Activated CD8-positive, alpha-beta memory T cell treated with anti-CD3 and anti-CD28 coated beads for 24 hours (primary cell): ENCODE measurements around the gene CNIH3.
"Not testable (repeated sequence)": the region's sequence is repeated elsewhere in the genome, so short reads cannot be mapped to it uniquely, and the experiment has no call there.

Source experiments
- DNase-seq: peaks from one replicate; pipeline ENCODE4 v3.0.0-alpha.2; 2020

CNIH3 gene

GRCh38 chr1:224615861-224616755, at the start of gene CNIH3:
Gene CNIH3, plus strand, starts transcription at chr1:224616317. Its CDS starts 858 bp downstream, at chr1:224617175.
- peak; percentile 74 for DNase-seq

- DNase-seq: not testable (repeated sequence)
These were observed 49.6 kb upstream of the CNIH3 start for GRCh38 chr1:224566492-224566891.

- DNase-seq: no peak
These were observed 46.8 kb upstream of the CNIH3 start for GRCh38 chr1:224569276-224569675.

- not testable (repeated sequence) for DNase-seq
These were observed 44.1 kb upstream of the CNIH3 start for GRCh38 chr1:224571975-224572374.

- DNase-seq: no peak
These were observed 36.6 kb upstream of the CNIH3 start for GRCh38 chr1:224579526-224579925.

GRCh38 chr1:224580006-224580405, 36.1 kb upstream of the CNIH3 start:
- DNase-seq: no peak

- DNase-seq: no peak
These were observed 34.1 kb upstream of the CNIH3 start for GRCh38 chr1:224582041-224582440.

- no peak for DNase-seq
These were observed 32.3 kb upstream of the CNIH3 start for GRCh38 chr1:224583774-224584173.

GRCh38 chr1:224585051-224585450, 31.1 kb upstream of the CNIH3 start:
- DNase-seq: no peak

GRCh38 chr1:224587051-224587450, 29.1 kb upstream of the CNIH3 start:
- DNase-seq: no peak

- no peak for DNase-seq
These were observed 27.6 kb upstream of the CNIH3 start for GRCh38 chr1:224588515-224588914.

GRCh38 chr1:224589006-224589405, 27.1 kb upstream of the CNIH3 start:
- DNase-seq: no peak

GRCh38 chr1:224591326-224591725, 24.8 kb upstream of the CNIH3 start:
- no peak for DNase-seq

GRCh38 chr1:224592636-224593582, 23.2 kb upstream of the CNIH3 start:
- DNase-seq: no peak

- DNase-seq: no peak
These were observed 21.8 kb upstream of the CNIH3 start for GRCh38 chr1:224594360-224594759.

GRCh38 chr1:224594851-224595250, 21.3 kb upstream of the CNIH3 start:
- DNase-seq: no peak

GRCh38 chr1:224605482-224606181, 10.5 kb upstream of the CNIH3 start:
- no peak for DNase-seq

GRCh38 chr1:224607188-224608148, 8.6 kb upstream of the CNIH3 start:
- no peak for DNase-seq

- DNase-seq: no peak
These were observed 6.8 kb upstream of the CNIH3 start for GRCh38 chr1:224609333-224609732.

GRCh38 chr1:224612246-224612645, 3.9 kb upstream of the CNIH3 start:
- no peak for DNase-seq

- DNase-seq: no peak
These were observed 2.6 kb upstream of the CNIH3 start for GRCh38 chr1:224613486-224613885.
